Measurements from ENCODE around the gene PTP4A2.

DNA sequence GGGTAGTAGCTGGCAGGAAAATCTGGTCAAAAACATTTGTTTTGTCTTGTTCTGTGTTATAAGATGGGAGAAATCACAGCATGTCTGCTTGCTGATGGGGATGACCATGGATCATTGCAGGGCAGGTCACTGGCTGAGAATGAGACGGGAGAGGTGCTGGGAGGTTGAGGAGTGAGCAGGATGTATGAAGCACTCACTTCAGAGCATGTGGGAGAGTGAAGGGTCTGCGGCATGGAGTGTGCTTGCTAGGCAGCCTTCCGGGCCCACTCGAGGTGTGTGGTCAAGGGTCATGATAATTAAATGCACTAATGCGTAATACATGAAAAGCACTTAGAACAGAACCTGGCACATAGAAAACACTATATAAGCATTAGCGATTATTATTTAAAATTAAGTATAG is 80.3 kb downstream of the PTP4A2 start:
- TF ChIP-seq, protein P1, sequence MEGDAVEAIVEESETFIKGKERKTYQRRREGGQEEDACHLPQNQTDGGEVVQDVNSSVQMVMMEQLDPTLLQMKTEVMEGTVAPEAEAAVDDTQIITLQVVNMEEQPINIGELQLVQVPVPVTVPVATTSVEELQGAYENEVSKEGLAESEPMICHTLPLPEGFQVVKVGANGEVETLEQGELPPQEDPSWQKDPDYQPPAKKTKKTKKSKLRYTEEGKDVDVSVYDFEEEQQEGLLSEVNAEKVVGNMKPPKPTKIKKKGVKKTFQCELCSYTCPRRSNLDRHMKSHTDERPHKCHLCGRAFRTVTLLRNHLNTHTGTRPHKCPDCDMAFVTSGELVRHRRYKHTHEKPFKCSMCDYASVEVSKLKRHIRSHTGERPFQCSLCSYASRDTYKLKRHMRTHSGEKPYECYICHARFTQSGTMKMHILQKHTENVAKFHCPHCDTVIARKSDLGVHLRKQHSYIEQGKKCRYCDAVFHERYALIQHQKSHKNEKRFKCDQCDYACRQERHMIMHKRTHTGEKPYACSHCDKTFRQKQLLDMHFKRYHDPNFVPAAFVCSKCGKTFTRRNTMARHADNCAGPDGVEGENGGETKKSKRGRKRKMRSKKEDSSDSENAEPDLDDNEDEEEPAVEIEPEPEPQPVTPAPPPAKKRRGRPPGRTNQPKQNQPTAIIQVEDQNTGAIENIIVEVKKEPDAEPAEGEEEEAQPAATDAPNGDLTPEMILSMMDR (IDR thresholded peaks at IDR 0.05) = no peak
- no peak for TF ChIP-seq POLR2A (IDR thresholded peaks at IDR 0.05)

Data from adrenal gland (tissue), 5 donors.